Breast epithelium (tissue), 4 donors: ENCODE measurements around the gene C11orf52. TPM values are rescaled to one million over a fixed set of nuclear protein-coding genes. Genes with fewer than 3 reads are reported as not detected.

Source experiments
- DNase-seq, 2 donors: peaks; one replicate each; pipeline ENCODE4 v3.0.0-alpha.2; 2019; ENCODE audit warnings: low spot score in 2 of 2
- H3K27ac ChIP-seq, 2 donors: fragments of 200-600 bp; sonication (generic) in 1 of 2; one replicate each; pipeline ENCODE4 v1.5.1; 2016 to 2019; ENCODE audit warnings: mild to moderate bottlenecking in 1 of 2
- H3K27me3 ChIP-seq, 2 donors: fragments of 200-600 bp; sonication (generic) in 1 of 2; one replicate each; pipeline versions ENCODE4 v1.5.1 to v1.6.0; 2017 to 2019; ENCODE audit warnings: control low read depth in 1 of 2, mild to moderate bottlenecking in 1 of 2
- H3K36me3 ChIP-seq: fragments of 200-600 bp; one replicate; pipeline ENCODE4 v1.5.1; 2019
- H3K4me1 ChIP-seq, 2 donors: fragments of 200-600 bp; sonication (generic); one replicate each; pipeline ENCODE4 v1.5.1; 2016 to 2019; ENCODE audit warnings: control low read depth in 1 of 2
- H3K4me3 ChIP-seq, 3 donors: fragments of 200-600 bp; sonication (generic); 1 replicate in 2 of 3; 2 replicates in 1 of 3; pipeline ENCODE4 v1.5.1; 2016 to 2019; ENCODE audit warnings: mild to moderate bottlenecking in 3 of 3, moderate library complexity in 2 of 3
- H3K9me3 ChIP-seq, 2 donors: fragments of 200-600 bp; sonication (generic) in 1 of 2; one replicate each; pipeline ENCODE4 v1.5.1; 2016 to 2019; ENCODE audit warnings: control low read depth in 1 of 2
- CTCF ChIP-seq, 3 donors: fragments of 450-650 bp; IDR thresholded peaks; one replicate each; pipeline ENCODE4 v1.5.1; 2016 to 2017; ENCODE audit warnings: antibody characterized with exemption in 3 of 3, mild to moderate bottlenecking in 3 of 3, moderate library complexity in 3 of 3
- POLR2A ChIP-seq: fragments of 450-650 bp; IDR thresholded peaks from one replicate; pipeline ENCODE4 v1.6.1; 2016; ENCODE audit warnings: antibody characterized with exemption, mild to moderate bottlenecking, moderate library complexity
- POLR2AphosphoS5 ChIP-seq, 3 donors: sonication (generic); formaldehyde crosslinking; IDR thresholded peaks; one replicate each; pipeline ENCODE4 v1.6.1; 2017; ENCODE audit warnings: antibody characterized with exemption in 3 of 3
- intact Hi-C: fragments of 100-400 bp; cut with DNase I; formaldehyde crosslinking; loops from one replicate; pipeline ENCODE4 v1.15.1; 2023; ENCODE audit warnings: low total_unique reads
- total RNA-seq, 3 donors: library from RNA; depleted of rRNA; stranded (reverse); fragments of >200 nt; gene quantifications; one replicate each; pipeline ENCODE4 v1.1.0, GENCODE V29; 2016

The C11orf52 gene
- total RNA-seq, 3 donors from 2014 or later: 7.5 to 40.5 (median 19.0) TPM

- Histone ChIP-seq H3K27ac (no peak overlapping the region), H3K4me3 (no peak overlapping the region), H3K27me3 (no peaks in the 10 kb centered on the region), H3K9me3 (no peaks in the 10 kb centered on the region), H3K36me3 (no peaks in the 10 kb centered on the region), H3K4me1 (no peaks in the 10 kb centered on the region)
- TF ChIP-seq CTCF (IDR thresholded peaks at IDR 0.05): no peak
- TF ChIP-seq POLR2A: no peak
- TF ChIP-seq POLR2AphosphoS5 (IDR thresholded peaks at IDR 0.05): no peak
- intact Hi-C loops: no loop called here
- DNase-seq: no peak
These were observed 31.1 kb downstream of the C11orf52 start for GRCh38 chr11:111949519-111950426.

- H3K36me3 ChIP-seq: no peaks in the 10 kb centered on the region
- H3K4me1 ChIP-seq: no peaks in the 10 kb centered on the region
- H3K4me3 ChIP-seq: no peak overlapping the region
- intact Hi-C loops: no loop called here
- DNase-seq: no peak
- no peaks in the 10 kb centered on the region for H3K27me3 ChIP-seq
- H3K27ac ChIP-seq: no peak overlapping the region
- TF ChIP-seq POLR2AphosphoS5 (IDR thresholded peaks at IDR 0.05) (no peak), CTCF (IDR thresholded peaks at IDR 0.05) (no peak), POLR2A (no peak)
- no peaks in the 10 kb centered on the region for H3K9me3 ChIP-seq
These were observed 32.9 kb downstream of the C11orf52 start for GRCh38 chr11:111951565-111951964.

GRCh38 chr11:111954154-111954553, 35.4 kb downstream of the C11orf52 start:
- no peak for TF ChIP-seq POLR2A
- no peak for TF ChIP-seq CTCF (IDR thresholded peaks at IDR 0.05)
- TF ChIP-seq POLR2AphosphoS5 (IDR thresholded peaks at IDR 0.05): no peak
- intact Hi-C loops: no loop called here
- Histone ChIP-seq H3K27me3 (no peaks in the 10 kb centered on the region), H3K4me3 (no peak overlapping the region), H3K4me1 (no peaks in the 10 kb centered on the region), H3K27ac (no peak overlapping the region), H3K36me3 (no peaks in the 10 kb centered on the region), H3K9me3 (no peaks in the 10 kb centered on the region)
- no peak for DNase-seq

GRCh38 chr11:111957663-111958444, 39.1 kb downstream of the C11orf52 start:
- intact Hi-C loops: no loop called here
- Histone ChIP-seq H3K27me3 (no peaks in the 10 kb centered on the region), H3K4me1 (no peaks in the 10 kb centered on the region), H3K36me3 (no peaks in the 10 kb centered on the region), H3K4me3 (no peak overlapping the region), H3K9me3 (no peaks in the 10 kb centered on the region), H3K27ac (no peak overlapping the region)
- DNase-seq: no peak
- TF ChIP-seq POLR2AphosphoS5 (IDR thresholded peaks at IDR 0.05) (no peak), POLR2A (no peak), CTCF (IDR thresholded peaks at IDR 0.05) (no peak)

GRCh38 chr11:111960916-111961315, 42.2 kb downstream of the C11orf52 start:
- no peak for DNase-seq
- Histone ChIP-seq H3K4me3 (no peak overlapping the region), H3K27ac (no peak overlapping the region), H3K36me3 (no peaks in the 10 kb centered on the region), H3K4me1 (no peaks in the 10 kb centered on the region), H3K27me3 (no peaks in the 10 kb centered on the region), H3K9me3 (no peaks in the 10 kb centered on the region)
- no peak for TF ChIP-seq POLR2AphosphoS5 (IDR thresholded peaks at IDR 0.05)
- no peak for TF ChIP-seq POLR2A
- TF ChIP-seq CTCF (IDR thresholded peaks at IDR 0.05): no peak
- intact Hi-C loops: no loop called here
